ENCODE measurements around the gene WDR55. TPM values are rescaled to one million over a fixed set of nuclear protein-coding genes. Genes with fewer than 3 reads are reported as not detected.
"Not testable (repeated sequence)": the region's sequence is repeated elsewhere in the genome, so short reads cannot be mapped to it uniquely, and the experiment has no call there.

WDR55 gene
- total RNA-seq, 2 experiments from 2014 or later: 18.9 to 19.8 TPM

- no peak overlapping the region for H3K27ac Mint-ChIP-seq
- CTCF ChIA-PET: interaction anchor here (1.2 to 2.9 kb wide), 4 partner anchors 11 to 232 kb away, joined by 3 to 19 read pairs (median 4); partner anchors contain the start of genes ANKHD1, APBB3, IK and NDUFA2
- no peak for DNase-seq
- peak overlapping the region; percentile 83 for H3K4me3 Mint-ChIP-seq
- H3K4me1 Mint-ChIP-seq (ENCODE audit: low read depth): peaks cover 31% of the 10 kb centered on the region
- no peaks in the 10 kb centered on the region for H3K9me3 Mint-ChIP-seq
- H3K36me3 Mint-ChIP-seq (ENCODE audit: low read depth): no peaks in the 10 kb centered on the region
- peaks cover 9% of the 10 kb centered on the region for H3K27me3 Mint-ChIP-seq (ENCODE audit: low read depth)
- intact Hi-C loops (cut with micrococcal nuclease): no loop called here
Observed at GRCh38 chr5:140633501-140633900, 31.2 kb upstream of the WDR55 start.

GRCh38 chr5:140634103-140634502 is 30.6 kb upstream of the WDR55 start:
- H3K9me3 Mint-ChIP-seq: no peaks in the 10 kb centered on the region
- H3K27ac Mint-ChIP-seq: no peak overlapping the region
- H3K4me3 Mint-ChIP-seq: no peak overlapping the region
- H3K27me3 Mint-ChIP-seq (ENCODE audit: low read depth): peaks cover 9% of the 10 kb centered on the region
- intact Hi-C loops (cut with micrococcal nuclease): no loop called here
- DNase-seq: no peak
- no peaks in the 10 kb centered on the region for H3K36me3 Mint-ChIP-seq (ENCODE audit: low read depth)
- CTCF ChIA-PET: interaction anchor here (0.6 to 3.3 kb wide), 13 partner anchors 13 to 271 kb away, joined by 3 to 26 read pairs (median 3); partner anchors contain the start of genes EIF4EBP3, IK and NDUFA2
- peaks cover 37% of the 10 kb centered on the region for H3K4me1 Mint-ChIP-seq (ENCODE audit: low read depth)

- peaks cover 9% of the 10 kb centered on the region for H3K27me3 Mint-ChIP-seq (ENCODE audit: low read depth)
- H3K4me1 Mint-ChIP-seq (ENCODE audit: low read depth): peaks cover 41% of the 10 kb centered on the region
- intact Hi-C loops (cut with micrococcal nuclease): loop anchor here (1.0 to 5.0 kb wide), 6 partner anchors 101 to 528 kb away; partner anchors contain the start of gene ANKHD1
- no peak for DNase-seq
- no peaks in the 10 kb centered on the region for H3K9me3 Mint-ChIP-seq
- H3K36me3 Mint-ChIP-seq (ENCODE audit: low read depth): peaks cover 6% of the 10 kb centered on the region
- CTCF ChIA-PET: interaction anchor here (0.7 to 3.3 kb wide), 13 partner anchors 10 to 273 kb away, joined by 3 to 26 read pairs (median 4); partner anchors contain the start of genes EIF4EBP3, IK and NDUFA2
- peak overlapping the region; percentile 53 for H3K27ac Mint-ChIP-seq
- no peak overlapping the region for H3K4me3 Mint-ChIP-seq
Observed at GRCh38 chr5:140635291-140636257, 29.1 kb upstream of the WDR55 start.

GRCh38 chr5:140637371-140638100 is 27.2 kb upstream of the WDR55 start:
- Mint-ChIP-seq H3K27ac (peak overlapping the region; percentile 92), H3K36me3 (ENCODE audit: low read depth) (peaks cover 11% of the 10 kb centered on the region), H3K27me3 (ENCODE audit: low read depth) (no peaks in the 10 kb centered on the region), H3K4me1 (ENCODE audit: low read depth) (peaks cover 47% of the 10 kb centered on the region), H3K9me3 (no peaks in the 10 kb centered on the region), H3K4me3 (no peak overlapping the region)
- intact Hi-C loops (cut with micrococcal nuclease): loop anchor here (2.0 to 5.0 kb wide), 4 partner anchors 53 to 530 kb away; partner anchors contain the start of genes HARS1 and HARS2
- CTCF ChIA-PET: interaction anchor here (1.7 to 3.3 kb wide), 2 partner anchors 264 to 275 kb away, joined by 5 to 26 read pairs; no protein-coding TSS in a partner anchor
- DNase-seq: no peak

- Mint-ChIP-seq H3K27ac (peak overlapping the region; percentile 92), H3K4me1 (ENCODE audit: low read depth) (peaks cover 44% of the 10 kb centered on the region), H3K36me3 (ENCODE audit: low read depth) (peaks cover 16% of the 10 kb centered on the region), H3K4me3 (peak overlapping the region; percentile 82)
- CTCF ChIA-PET: interaction anchor here (0.6 to 1.7 kb wide), 5 partner anchors 9 to 276 kb away, joined by 3 to 5 read pairs (median 4); partner anchors contain the start of genes EIF4EBP3, IK and NDUFA2
- DNase-seq; H3K27me3 Mint-ChIP-seq (ENCODE audit: low read depth); H3K9me3 Mint-ChIP-seq: not testable (repeated sequence)
- intact Hi-C loops (cut with micrococcal nuclease): loop anchor here (1.0 to 5.0 kb wide), 11 partner anchors 8 to 532 kb away; partner anchors contain the start of genes ANKHD1, APBB3, EIF4EBP3 and HARS1
Observed at GRCh38 chr5:140638898-140639147, 25.9 kb upstream of the WDR55 start.

GRCh38 chr5:140639148-140639981 is 25.3 kb upstream of the WDR55 start, which contains the start of gene TMCO6:
TMCO6 (plus strand) TSS chr5:140639451; CDS start chr5:140639528, 77 bp downstream.
- H3K27ac Mint-ChIP-seq: peak within 1 kb of the TSS; percentile 92

GRCh38 chr5:140641716-140642115 is 23.0 kb upstream of the WDR55 start:
- no peaks in the 10 kb centered on the region for H3K9me3 Mint-ChIP-seq
- DNase-seq: no peak
- peaks cover 22% of the 10 kb centered on the region for H3K36me3 Mint-ChIP-seq (ENCODE audit: low read depth)
- CTCF ChIA-PET: interaction anchor here (0.6 to 0.8 kb wide), 2 partner anchors 79 to 269 kb away, joined by 3 read pairs; no protein-coding TSS in a partner anchor
- H3K4me3 Mint-ChIP-seq: no peak overlapping the region
- H3K4me1 Mint-ChIP-seq (ENCODE audit: low read depth): peaks cover 45% of the 10 kb centered on the region
- intact Hi-C loops (cut with micrococcal nuclease): no loop called here
- no peaks in the 10 kb centered on the region for H3K27me3 Mint-ChIP-seq (ENCODE audit: low read depth)
- no peak overlapping the region for H3K27ac Mint-ChIP-seq

More at GRCh38 chr5:140639148-140639981, 25.3 kb upstream of the WDR55 start, which contains the start of gene TMCO6:
- H3K36me3 Mint-ChIP-seq (ENCODE audit: low read depth): peaks cover 19% of the 10 kb centered on the region
- no peaks in the 10 kb centered on the region for H3K9me3 Mint-ChIP-seq
- H3K27me3 Mint-ChIP-seq (ENCODE audit: low read depth): no peaks in the 10 kb centered on the region
- DNase-seq: peak; percentile 99
- CTCF ChIA-PET: interaction anchor here (0.6 to 1.7 kb wide), 7 partner anchors 8 to 276 kb away, joined by 3 to 5 read pairs (median 4); partner anchors contain the start of genes EIF4EBP3, IK and NDUFA2
- peaks cover 41% of the 10 kb centered on the region for H3K4me1 Mint-ChIP-seq (ENCODE audit: low read depth)
- intact Hi-C loops (cut with micrococcal nuclease): loop anchor here (1.0 to 5.0 kb wide), 11 partner anchors 8 to 532 kb away; partner anchors contain the start of genes ANKHD1, APBB3, EIF4EBP3 and HARS1
- H3K4me3 Mint-ChIP-seq: peak within 1 kb of the TSS; percentile 82

- peaks cover 25% of the 10 kb centered on the region for H3K36me3 Mint-ChIP-seq (ENCODE audit: low read depth)
- intact Hi-C loops (cut with micrococcal nuclease): no loop called here
- peak overlapping the region; percentile 12 for H3K27ac Mint-ChIP-seq
- H3K4me3 Mint-ChIP-seq: no peak overlapping the region
- no peaks in the 10 kb centered on the region for H3K27me3 Mint-ChIP-seq (ENCODE audit: low read depth)
- CTCF ChIA-PET: interaction anchor here (0.5 to 1.0 kb wide), 4 partner anchors 14 to 270 kb away, joined by 3 read pairs; partner anchors contain the start of gene EIF4EBP3
- peaks cover 48% of the 10 kb centered on the region for H3K4me1 Mint-ChIP-seq (ENCODE audit: low read depth)
- no peak for DNase-seq
- no peaks in the 10 kb centered on the region for H3K9me3 Mint-ChIP-seq
Observed at GRCh38 chr5:140642718-140643117, 22.0 kb upstream of the WDR55 start.

GRCh38 chr5:140647042-140647419 is 17.7 kb upstream of the WDR55 start:
- peak overlapping the region; percentile 99 for H3K27ac Mint-ChIP-seq
- DNase-seq: no peak
- intact Hi-C loops (cut with micrococcal nuclease): loop anchor here (1.0 to 5.0 kb wide), 8 partner anchors 8 to 970 kb away; partner anchors contain the start of genes ANKHD1, APBB3, DIAPH1 and HARS1
- H3K4me3 Mint-ChIP-seq: peak overlapping the region; percentile 100
- H3K36me3 Mint-ChIP-seq (ENCODE audit: low read depth): peaks cover 33% of the 10 kb centered on the region
- no peaks in the 10 kb centered on the region for H3K27me3 Mint-ChIP-seq (ENCODE audit: low read depth)
- H3K4me1 Mint-ChIP-seq (ENCODE audit: low read depth): peaks cover 39% of the 10 kb centered on the region
- CTCF ChIA-PET: interaction anchor here (0.7 to 2.7 kb wide), 8 partner anchors 8 to 403 kb away, joined by 3 to 19 read pairs (median 4); partner anchors contain the start of genes HARS1 and HARS2
- H3K9me3 Mint-ChIP-seq: no peaks in the 10 kb centered on the region

GRCh38 chr5:140658870-140659269 is 5.8 kb upstream of the WDR55 start:
- H3K4me1 Mint-ChIP-seq (ENCODE audit: low read depth): peaks cover 4% of the 10 kb centered on the region
- peaks cover 48% of the 10 kb centered on the region for H3K36me3 Mint-ChIP-seq (ENCODE audit: low read depth)
- H3K4me3 Mint-ChIP-seq: no peak overlapping the region
- intact Hi-C loops (cut with micrococcal nuclease): no loop called here
- H3K27ac Mint-ChIP-seq: no peak overlapping the region
- CTCF ChIA-PET: interaction anchor here (1.7 kb wide), 1 partner anchor 11 kb away, joined by 4 read pairs; the partner anchor contains the start of genes IK and NDUFA2
- no peaks in the 10 kb centered on the region for H3K27me3 Mint-ChIP-seq (ENCODE audit: low read depth)
- no peaks in the 10 kb centered on the region for H3K9me3 Mint-ChIP-seq
- no peak for DNase-seq

- DNase-seq; CTCF ChIA-PET; H3K9me3 Mint-ChIP-seq; H3K27me3 Mint-ChIP-seq (ENCODE audit: low read depth); H3K4me3 Mint-ChIP-seq; H3K27ac Mint-ChIP-seq; intact Hi-C loops (cut with micrococcal nuclease): not testable (repeated sequence)
- Mint-ChIP-seq H3K36me3 (ENCODE audit: low read depth) (peaks cover 44% of the 10 kb centered on the region), H3K4me1 (ENCODE audit: low read depth) (peaks cover 12% of the 10 kb centered on the region)
Observed at GRCh38 chr5:140660371-140660770, 4.3 kb upstream of the WDR55 start.
